HepG2 (cell line): ENCODE measurements around the gene CHKA. TPM values are rescaled to one million over a fixed set of nuclear protein-coding genes. Genes with fewer than 3 reads are reported as not detected.

Experiments used
- EZH2 ChIP-seq: conservative IDR thresholded peaks from 2 replicates; pipeline ENCODE4 v1.6.1; 2012; ENCODE audit warnings: mild to moderate bottlenecking, low read depth, low read length, moderate library complexity
- PHF21A ChIP-seq: sonication (generic); formaldehyde crosslinking; IDR thresholded peaks from 2 replicates; pipeline ENCODE4 v1.5.0; 2020; ENCODE audit warnings: mild to moderate bottlenecking, missing genetic modification reagents
- RBM39 ChIP-seq: fragments of 200-400 bp; formaldehyde crosslinking; IDR thresholded peaks from one replicate; pipeline ENCODE4 v1.6.1; 2018; ENCODE audit warnings: antibody characterized with exemption, mild to moderate bottlenecking, low read depth, low read length; ENCODE audit not compliant: poor library complexity, severe bottlenecking
- ZNF329 ChIP-seq: sonication (generic); formaldehyde crosslinking; IDR thresholded peaks from 2 replicates; pipeline ENCODE4 v1.9.0; 2021; ENCODE audit warnings: low read depth, mild to moderate bottlenecking, missing genetic modification reagents
- polyA plus RNA-seq, 8 experiments: library from polyadenylated mRNA; depleted of rRNA in 3 of 8; stranded (reverse) in 7 of 8; unstranded in 1 of 8; fragments of >200 nt; fragmentation: Illumina TruSeq in 4 of 8; extraction: Trizol in 4 of 8; gene quantifications; 2 replicates each; pipeline versions ENCODE4 v1.2.1 to v1.2.3, GENCODE V29; 2011 to 2016; ENCODE audit warnings: low read depth in 4 of 8, missing spikeins in 1 of 8, mixed read lengths in 1 of 8; ENCODE audit not compliant: insufficient read depth in 1 of 8
- total RNA-seq, 5 experiments: library from RNA; depleted of rRNA; stranded (reverse); fragments of >200 nt; fragmentation: Illumina TruSeq; extraction: Trizol; gene quantifications; 2 replicates each; pipeline ENCODE4 v1.2.3, GENCODE V29; 2016; ENCODE audit warnings: low read depth in 1 of 5
- TF ChIP-seq, protein P1 (sequence below): sonication (generic); formaldehyde crosslinking; IDR thresholded peaks from 2 replicates; pipeline ENCODE4 v1.5.0; 2020; ENCODE audit warnings: mild to moderate bottlenecking, missing genetic modification reagents, borderline replicate concordance
- TF ChIP-seq, protein P2 (sequence below): sonication (generic); formaldehyde crosslinking; IDR thresholded peaks from 2 replicates; pipeline ENCODE4 v1.5.0; 2020; ENCODE audit warnings: mild to moderate bottlenecking, missing genetic modification reagents, borderline replicate concordance
- TF ChIP-seq, protein P3 (sequence below): IDR thresholded peaks from 2 replicates; pipeline ENCODE4 v1.6.1; 2016
- TF ChIP-seq, protein P4 (sequence below): sonication (generic); formaldehyde crosslinking; IDR thresholded peaks from 2 replicates; pipeline ENCODE4 v1.8.1; 2022; ENCODE audit warnings: low read depth, mild to moderate bottlenecking, missing genetic modification reagents

The CHKA gene
- total and polyA plus RNA-seq, 2 of the 13 experiments (the other 11 are each of a cell fraction or from before 2014, with no cell fraction given) = 71.6 to 92.7 TPM

DNA sequence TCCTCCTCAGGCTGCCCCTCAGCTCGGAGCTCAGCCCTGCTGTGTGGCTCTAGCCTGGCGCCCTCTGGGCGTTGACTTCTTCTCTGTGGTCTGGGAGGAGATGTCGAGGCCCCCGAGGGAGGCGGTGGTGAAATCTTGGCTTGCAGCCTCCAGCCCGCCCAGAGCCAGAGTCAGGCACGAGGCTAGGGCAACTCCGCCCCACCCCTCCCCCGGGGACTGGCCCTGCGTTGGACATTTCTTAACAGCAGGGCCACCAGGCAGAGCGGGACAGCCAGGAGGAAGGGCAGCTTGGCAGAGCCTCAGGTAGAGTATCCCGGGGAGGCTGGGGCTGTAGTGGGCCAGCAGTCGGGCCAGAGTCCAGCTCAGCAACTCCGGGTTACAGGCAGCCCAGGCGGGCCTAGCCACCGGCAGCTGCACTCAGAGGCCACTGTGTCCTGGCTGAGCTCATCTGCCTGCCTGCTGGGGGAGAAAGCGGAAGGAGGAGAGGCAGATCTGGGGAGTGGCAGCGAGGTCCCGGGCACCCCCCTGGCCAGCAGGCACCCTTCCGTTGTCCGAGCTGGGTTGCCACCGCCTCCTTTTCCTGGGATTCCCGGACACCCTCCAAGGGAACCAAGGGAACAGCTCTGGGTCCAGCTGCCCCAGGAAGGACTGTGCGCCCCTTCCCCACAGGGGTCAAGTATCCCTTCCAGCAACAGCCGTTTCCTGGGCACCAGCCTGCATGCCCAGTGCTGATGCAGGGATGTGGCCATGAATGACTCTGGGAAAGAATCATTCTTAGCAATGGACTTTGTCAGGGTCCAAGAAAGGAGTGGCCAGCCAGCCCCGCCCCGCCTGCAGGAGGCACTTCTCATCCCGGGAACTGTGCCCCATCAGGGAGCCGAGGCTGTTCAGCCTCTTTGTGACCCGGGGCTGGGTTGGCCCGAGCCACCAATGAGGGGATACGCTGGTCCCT is 110.8 kb downstream of the CHKA start, which contains the start of gene ALDH3B1 (continued):
- TF ChIP-seq, protein P1, sequence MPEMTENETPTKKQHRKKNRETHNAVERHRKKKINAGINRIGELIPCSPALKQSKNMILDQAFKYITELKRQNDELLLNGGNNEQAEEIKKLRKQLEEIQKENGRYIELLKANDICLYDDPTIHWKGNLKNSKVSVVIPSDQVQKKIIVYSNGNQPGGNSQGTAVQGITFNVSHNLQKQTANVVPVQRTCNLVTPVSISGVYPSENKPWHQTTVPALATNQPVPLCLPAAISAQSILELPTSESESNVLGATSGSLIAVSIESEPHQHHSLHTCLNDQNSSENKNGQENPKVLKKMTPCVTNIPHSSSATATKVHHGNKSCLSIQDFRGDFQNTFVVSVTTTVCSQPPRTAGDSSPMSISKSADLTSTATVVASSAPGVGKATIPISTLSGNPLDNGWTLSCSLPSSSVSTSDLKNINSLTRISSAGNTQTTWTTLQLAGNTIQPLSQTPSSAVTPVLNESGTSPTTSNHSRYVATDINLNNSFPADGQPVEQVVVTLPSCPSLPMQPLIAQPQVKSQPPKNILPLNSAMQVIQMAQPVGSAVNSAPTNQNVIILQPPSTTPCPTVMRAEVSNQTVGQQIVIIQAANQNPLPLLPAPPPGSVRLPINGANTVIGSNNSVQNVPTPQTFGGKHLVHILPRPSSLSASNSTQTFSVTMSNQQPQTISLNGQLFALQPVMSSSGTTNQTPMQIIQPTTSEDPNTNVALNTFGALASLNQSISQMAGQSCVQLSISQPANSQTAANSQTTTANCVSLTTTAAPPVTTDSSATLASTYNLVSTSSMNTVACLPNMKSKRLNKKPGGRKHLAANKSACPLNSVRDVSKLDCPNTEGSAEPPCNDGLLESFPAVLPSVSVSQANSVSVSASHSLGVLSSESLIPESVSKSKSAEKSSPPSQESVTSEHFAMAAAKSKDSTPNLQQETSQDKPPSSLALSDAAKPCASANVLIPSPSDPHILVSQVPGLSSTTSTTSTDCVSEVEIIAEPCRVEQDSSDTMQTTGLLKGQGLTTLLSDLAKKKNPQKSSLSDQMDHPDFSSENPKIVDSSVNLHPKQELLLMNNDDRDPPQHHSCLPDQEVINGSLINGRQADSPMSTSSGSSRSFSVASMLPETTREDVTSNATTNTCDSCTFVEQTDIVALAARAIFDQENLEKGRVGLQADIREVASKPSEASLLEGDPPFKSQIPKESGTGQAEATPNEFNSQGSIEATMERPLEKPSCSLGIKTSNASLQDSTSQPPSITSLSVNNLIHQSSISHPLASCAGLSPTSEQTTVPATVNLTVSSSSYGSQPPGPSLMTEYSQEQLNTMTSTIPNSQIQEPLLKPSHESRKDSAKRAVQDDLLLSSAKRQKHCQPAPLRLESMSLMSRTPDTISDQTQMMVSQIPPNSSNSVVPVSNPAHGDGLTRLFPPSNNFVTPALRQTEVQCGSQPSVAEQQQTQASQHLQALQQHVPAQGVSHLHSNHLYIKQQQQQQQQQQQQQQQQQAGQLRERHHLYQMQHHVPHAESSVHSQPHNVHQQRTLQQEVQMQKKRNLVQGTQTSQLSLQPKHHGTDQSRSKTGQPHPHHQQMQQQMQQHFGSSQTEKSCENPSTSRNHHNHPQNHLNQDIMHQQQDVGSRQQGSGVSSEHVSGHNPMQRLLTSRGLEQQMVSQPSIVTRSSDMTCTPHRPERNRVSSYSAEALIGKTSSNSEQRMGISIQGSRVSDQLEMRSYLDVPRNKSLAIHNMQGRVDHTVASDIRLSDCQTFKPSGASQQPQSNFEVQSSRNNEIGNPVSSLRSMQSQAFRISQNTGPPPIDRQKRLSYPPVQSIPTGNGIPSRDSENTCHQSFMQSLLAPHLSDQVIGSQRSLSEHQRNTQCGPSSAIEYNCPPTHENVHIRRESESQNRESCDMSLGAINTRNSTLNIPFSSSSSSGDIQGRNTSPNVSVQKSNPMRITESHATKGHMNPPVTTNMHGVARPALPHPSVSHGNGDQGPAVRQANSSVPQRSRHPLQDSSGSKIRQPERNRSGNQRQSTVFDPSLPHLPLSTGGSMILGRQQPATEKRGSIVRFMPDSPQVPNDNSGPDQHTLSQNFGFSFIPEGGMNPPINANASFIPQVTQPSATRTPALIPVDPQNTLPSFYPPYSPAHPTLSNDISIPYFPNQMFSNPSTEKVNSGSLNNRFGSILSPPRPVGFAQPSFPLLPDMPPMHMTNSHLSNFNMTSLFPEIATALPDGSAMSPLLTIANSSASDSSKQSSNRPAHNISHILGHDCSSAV (CRISPR knock-in tag) = no peak
- TF ChIP-seq, protein P2, sequence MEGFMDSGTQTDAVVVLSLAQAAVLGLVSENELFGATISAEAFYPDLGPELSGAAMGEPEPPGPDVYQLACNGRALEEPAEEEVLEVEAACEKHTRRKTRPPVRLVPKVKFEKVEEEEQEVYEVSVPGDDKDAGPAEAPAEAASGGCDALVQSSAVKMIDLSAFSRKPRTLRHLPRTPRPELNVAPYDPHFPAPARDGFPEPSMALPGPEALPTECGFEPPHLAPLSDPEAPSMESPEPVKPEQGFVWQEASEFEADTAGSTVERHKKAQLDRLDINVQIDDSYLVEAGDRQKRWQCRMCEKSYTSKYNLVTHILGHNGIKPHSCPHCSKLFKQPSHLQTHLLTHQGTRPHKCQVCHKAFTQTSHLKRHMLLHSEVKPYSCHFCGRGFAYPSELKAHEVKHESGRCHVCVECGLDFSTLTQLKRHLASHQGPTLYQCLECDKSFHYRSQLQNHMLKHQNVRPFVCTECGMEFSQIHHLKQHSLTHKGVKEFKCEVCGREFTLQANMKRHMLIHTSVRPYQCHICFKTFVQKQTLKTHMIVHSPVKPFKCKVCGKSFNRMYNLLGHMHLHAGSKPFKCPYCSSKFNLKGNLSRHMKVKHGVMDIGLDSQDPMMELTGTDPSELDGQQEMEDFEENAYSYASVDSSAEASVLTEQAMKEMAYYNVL = no peak
- TF ChIP-seq RBM39 = no peak
- TF ChIP-seq, protein P3, sequence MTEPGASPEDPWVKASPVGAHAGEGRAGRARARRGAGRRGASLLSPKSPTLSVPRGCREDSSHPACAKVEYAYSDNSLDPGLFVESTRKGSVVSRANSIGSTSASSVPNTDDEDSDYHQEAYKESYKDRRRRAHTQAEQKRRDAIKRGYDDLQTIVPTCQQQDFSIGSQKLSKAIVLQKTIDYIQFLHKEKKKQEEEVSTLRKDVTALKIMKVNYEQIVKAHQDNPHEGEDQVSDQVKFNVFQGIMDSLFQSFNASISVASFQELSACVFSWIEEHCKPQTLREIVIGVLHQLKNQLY (CRISPR knock-in tag) = no peak; the same call in 1 of the 2 replicates
- peak; percentile 71 for TF ChIP-seq PHF21A
- TF ChIP-seq, protein P4, sequence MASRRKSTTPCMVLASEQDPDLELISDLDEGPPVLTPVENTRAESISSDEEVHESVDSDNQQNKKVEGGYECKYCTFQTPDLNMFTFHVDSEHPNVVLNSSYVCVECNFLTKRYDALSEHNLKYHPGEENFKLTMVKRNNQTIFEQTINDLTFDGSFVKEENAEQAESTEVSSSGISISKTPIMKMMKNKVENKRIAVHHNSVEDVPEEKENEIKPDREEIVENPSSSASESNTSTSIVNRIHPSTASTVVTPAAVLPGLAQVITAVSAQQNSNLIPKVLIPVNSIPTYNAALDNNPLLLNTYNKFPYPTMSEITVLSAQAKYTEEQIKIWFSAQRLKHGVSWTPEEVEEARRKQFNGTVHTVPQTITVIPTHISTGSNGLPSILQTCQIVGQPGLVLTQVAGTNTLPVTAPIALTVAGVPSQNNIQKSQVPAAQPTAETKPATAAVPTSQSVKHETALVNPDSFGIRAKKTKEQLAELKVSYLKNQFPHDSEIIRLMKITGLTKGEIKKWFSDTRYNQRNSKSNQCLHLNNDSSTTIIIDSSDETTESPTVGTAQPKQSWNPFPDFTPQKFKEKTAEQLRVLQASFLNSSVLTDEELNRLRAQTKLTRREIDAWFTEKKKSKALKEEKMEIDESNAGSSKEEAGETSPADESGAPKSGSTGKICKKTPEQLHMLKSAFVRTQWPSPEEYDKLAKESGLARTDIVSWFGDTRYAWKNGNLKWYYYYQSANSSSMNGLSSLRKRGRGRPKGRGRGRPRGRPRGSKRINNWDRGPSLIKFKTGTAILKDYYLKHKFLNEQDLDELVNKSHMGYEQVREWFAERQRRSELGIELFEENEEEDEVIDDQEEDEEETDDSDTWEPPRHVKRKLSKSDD (CRISPR knock-in tag) = 0 out of 2 replicates have a peak, but pooled peaks have one; percentile 26
- TF ChIP-seq ZNF329 = no peak
- TF ChIP-seq EZH2 = no peak
